HG03066 (cell line): ENCODE results near the gene BBS4.
"Not testable (repeated sequence)": the region's sequence is repeated elsewhere in the genome, so short reads cannot be mapped to it uniquely, and the experiment has no call there.

ENCODE experiments used
- ATAC-seq: cut with Tn5 transposase; IDR thresholded peaks from one replicate; pipeline ENCODE4 v1.9.1; 2021; ENCODE audit warnings: low read depth; ENCODE audit not compliant: unreplicated experiment

BBS4 gene

DNA sequence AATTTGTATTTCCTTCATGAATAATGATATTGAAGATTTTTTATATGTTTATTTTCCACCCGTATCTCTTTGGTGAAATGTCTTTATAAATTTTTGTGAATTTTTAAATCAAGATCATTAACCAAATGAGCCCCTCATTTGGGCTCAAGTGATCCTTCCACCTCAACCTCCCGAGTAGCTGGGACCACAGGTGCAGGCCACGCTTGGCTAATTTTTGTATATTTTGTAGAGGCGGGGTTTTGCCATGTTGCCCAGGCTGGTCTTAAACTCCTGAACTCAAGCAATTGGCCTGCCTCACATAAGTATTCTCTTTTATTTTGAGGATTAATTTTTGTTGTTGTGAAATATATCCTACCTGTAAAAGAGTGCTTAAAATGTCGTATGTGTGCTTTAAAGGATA, 4.9 kb downstream of the BBS4 start:
- ATAC-seq: no peak

DNA sequence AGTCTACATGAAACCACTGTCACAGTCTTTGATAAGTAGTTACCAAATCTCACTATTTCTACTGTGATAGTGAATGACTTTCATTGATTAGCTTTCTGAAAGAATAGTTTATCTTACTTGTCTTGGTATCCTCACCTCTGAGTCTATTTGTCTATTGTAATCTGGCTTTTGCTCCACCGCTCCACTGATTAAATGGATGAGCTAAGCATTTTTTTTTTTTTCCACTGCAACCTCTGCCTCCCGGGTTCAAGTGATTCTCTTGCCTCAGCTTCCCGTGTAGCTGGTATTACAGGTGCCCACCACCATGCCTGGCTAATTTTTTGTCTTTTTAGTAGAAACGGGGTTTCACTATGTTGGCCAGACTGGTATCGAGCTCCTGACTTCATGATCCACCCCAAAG, 12.9 kb downstream of the BBS4 start:
- ATAC-seq: no peak

DNA sequence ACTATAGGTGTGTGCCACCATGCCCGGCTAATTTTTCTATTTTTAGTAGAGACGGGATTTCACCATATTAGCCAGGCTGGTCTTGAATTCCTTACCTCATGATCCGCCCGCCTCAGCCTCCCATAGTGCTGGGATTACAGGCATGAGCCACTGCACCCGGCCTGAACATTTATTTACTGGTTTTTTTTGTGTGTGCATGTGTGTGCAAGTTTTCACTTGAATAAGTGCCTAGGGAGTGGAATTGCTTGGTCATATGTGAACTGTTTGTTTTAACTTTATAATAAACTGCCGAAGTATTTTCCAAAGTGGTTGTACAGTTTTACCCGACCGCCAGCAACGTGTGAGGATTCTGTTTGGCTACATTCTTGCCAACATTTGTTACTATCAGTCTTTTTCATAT, 14.1 kb downstream of the BBS4 start:
- no peak for ATAC-seq

DNA sequence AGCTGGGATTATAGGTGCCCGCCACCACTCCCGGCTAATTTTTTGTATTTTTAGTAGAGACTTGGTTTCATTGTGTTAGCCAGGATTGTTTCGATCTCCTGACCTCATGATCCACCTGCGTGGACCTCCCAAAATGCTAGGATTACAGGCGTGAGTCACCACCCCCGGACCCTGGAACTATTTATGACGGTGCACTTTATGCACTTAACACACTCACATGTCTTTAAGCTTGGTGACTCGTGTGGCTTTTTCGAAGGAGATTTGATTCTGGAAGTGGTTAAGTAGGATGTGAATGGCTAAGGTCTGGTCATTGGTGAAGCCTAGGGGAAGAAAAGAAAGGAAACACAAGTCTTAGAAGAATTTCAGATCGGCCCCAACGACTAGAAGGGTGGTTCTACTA, 20.3 kb downstream of the BBS4 start:
- no peak for ATAC-seq

DNA sequence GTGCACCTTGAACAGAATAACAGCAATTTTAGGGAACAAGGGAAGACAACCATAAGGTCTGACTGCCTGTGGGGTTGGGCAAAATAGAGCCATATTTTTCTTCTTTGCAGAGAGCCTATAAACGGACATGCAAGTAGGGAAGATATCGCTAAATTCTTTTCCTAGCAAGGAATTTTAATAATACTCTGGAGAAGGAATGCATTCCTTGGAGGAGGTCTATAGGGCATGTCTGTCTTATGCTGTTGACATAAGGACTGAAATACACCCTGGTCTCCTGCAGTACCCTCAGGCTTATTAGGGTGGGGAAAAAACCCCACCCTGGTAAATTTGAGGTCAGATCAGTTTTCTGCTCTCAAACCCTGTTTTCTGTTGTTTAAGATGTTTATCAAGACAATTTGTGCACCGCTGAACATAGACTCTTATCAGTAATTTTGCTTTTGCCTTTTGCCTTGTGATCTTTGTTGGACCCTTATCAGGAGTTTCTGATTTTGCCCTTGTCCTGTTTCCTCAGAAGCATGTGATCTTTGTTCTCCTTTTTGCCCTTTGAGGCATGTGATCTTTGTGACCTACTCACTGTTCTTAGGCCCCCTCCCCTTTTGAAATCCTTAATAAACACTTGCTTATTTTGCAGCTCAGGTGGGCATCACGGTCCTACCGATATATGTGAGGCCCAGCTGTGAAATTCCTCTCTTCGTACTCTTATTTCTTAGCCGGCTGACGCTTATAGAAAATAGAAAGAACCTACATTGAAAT, 22.7 kb downstream of the BBS4 start:
- ATAC-seq: not testable (repeated sequence)

DNA sequence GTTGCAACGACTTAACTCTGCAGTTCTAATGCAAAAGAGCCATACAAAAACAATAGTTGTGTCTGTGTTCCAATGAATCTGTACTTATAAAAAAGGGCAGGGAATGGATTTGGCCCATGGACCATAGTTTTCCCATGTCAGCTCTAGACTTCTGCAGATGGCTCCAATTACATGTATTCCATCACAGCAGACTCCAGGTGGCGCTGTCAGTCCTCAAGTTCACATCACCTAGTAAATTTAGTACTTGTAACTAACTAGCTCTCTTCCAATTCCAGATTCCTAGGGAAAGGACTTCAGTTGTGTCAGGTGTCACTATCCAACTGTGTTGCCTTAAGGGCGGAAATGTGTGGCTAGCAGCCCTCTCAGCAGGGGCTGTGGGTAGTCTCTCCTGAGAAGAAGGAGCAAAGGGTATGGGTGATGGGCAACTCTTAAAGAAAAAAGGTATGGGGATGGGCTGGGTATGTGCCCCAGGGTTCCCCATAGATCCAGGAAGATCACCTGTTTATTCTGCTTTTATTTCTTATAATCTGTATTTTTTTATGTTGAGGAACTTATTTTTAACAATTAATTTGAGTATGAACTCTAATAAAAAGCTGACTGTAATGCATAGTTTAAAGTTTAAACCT, 36.2 kb downstream of the BBS4 start:
- no peak for ATAC-seq

DNA sequence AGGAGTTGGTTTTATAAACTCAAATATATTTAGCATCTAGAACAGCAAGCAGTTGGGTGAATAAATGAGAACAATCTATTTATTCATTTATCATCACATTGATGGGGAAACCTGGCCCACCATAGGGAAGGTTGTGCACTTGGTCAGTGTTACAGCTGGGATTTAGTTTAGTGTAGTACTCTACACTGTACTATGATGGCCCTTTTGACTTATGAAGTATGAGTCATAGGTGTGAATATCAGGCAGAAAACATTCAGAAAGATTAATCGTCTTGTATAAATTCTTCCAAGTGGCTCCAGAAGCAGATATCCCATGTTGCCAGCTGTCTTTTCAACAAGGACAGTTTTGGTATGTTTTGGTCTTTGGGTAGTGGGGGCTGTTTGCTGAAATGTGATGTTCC, 38.0 kb downstream of the BBS4 start:
- ATAC-seq: no peak

DNA sequence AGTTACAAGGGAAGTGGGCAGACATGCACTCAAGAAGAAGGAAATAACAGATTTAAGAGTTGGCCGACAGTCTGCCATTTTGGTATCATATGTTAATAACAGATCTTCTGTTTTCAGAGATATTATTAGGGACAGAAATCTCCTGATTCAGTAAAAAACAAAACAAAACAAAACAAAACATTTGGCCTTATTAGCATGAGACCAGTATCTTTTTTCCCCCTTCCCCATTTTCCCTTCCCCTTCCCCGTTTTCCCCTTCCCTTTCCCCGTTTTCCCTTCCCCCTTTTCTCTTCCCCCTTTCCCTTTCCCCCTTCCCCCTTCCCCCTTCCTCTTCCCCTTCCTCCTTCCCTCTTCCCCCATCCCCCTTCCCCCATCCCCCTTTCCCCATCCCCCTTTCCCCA, 39.4 kb downstream of the BBS4 start:
- ATAC-seq: no peak

DNA sequence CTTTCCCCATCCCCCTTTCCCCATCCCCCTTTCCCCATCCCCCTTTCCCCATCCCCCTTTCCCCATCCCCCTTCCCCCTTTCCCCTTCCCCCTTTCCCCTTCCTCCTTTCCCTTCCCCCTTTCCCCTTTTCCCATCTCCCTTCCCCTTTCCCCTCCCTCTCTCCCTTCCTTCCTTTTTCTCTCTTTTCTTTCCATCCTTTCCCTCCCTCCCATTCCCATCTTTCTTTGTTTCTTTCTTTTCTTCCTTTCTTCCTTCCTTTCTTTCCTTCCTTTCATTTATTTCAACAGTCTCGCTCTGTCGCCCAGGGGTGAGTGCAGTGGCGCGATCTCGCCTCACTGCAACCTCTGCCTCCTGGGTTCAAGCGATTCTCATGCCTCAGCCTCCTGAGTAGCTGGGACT, 39.8 kb downstream of the BBS4 start:
- ATAC-seq: not testable (repeated sequence)

DNA sequence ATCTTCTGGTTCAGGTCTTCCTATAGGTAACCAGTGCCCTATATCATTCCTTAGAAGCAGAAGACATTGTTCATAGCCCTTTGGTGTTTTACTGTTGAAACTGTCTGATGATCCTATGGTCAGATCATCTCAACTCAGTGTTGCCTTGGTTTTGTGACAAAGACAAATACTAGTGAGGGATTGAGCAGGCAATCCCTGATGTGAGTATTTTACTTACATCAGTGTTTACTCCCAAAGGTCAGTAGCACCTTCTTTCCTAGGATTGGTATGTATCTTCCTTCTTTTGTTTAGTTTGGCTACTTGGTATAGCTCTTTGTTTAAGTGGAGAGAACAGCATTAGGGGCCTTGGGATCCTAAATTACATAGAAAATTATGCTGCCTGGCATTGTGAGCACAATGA, 41.1 kb downstream of the BBS4 start:
- ATAC-seq: no peak

DNA sequence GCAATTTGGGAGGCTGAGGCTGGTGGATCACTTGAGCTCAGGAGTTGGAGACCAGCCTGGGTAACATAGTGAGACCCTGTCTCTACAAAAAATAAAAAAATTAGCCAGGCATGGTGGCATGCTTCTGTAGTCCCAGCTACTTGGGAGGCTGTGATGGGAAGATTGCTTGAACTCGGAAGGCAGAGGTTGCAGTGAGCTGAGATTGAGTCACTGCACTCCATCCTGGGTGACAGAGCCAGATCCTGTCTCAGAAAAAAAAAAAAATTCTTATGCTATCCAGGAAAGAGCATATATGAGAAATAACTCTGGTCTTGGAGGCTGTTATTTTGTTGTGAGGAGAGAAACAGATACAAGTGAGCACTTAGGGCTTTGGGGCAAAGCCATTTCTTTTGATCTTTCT, 42.2 kb downstream of the BBS4 start:
- ATAC-seq: not testable (repeated sequence)

DNA sequence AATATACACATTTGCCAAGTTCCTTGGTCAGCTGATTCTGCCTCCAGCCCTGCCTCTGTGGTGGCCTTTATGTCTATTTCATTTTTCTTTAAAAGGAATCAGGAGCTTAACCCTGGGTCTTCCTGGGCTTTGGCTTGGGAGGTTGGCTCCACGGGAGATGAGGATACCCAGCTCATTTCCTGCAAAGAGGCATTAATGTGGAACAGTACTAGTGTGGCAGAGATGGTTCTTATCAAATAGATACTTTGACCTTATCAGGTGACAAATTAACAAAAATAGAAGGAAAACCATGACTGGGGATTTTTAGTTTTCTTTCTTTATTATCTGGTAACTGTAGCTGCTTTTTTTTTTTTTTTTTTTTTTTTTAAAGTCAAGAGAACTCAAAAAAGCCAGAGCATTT, 42.8 kb downstream of the BBS4 start:
- no peak for ATAC-seq

DNA sequence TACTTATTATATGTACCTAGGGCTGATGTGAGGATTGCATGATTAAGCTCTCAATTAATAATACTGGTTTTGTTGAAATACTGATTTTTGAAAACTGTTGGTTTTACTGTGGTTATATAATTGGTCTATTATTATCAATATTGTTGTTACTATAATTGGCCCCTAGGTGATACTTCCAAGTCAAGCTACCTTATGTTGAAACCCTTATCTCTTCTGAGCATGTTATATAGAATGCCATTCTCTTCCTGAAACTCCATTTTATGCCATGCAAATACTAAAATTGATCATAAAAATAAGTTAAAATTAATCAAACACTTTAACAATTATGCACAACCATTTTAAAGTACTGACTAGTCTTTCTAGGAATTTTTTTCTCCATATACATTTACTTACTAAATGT, 46.1 kb downstream of the BBS4 start:
- ATAC-seq: no peak

DNA sequence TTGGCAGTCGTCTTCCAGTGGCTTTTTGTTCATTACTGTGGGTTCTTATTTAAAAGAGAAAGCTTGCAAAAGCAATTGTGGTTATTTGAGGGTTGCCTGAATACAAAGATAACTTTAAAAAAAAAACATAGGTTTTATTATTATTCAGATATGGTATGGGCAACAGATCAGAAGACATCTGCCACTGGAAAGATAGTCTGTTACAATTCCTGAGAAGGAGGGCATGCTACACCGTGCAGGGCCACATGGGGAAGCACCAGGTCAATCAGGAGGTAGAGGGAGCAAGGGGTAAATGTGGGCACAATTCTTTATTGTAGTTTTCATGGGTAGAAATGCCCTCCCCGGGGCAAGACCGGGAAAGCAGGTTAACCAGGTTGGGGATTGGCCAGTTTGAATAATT, 46.5 kb downstream of the BBS4 start:
- no peak for ATAC-seq

DNA sequence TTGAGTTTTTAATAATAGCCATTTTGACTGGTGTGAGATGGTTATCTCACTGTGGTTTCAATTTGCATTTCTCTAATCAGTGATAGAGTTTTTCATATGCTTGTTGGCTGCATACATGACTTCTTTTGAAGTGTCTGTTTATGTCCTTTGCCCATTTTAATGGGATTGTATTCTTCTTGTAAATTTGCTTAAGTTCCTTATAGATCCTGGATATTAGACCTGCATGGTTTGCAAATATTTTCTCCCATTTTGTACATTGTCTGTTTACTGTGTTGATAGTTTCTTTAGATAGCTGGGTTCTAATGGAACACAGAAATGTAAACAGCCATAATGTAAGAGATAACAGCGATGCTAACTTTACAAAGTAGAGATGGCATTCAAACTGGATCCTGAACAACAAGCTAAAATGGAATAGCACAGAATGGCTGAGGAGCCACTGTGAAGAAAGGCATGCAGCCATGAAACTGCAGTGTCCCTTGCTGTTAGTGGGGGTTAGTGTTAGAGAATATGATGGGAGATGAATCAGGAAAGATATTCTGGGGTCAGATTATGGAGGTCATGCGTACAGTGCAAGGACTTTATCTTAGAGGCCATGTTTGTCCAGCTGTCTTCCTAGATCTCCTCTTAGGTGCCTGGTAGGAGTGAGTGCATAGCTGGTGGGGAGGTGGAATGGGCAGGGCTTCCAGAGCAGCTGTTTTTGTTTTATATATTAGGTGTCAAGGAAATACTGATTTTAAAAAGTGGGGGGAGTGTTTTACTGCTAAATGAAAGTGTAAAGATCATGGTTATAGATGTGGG, 48.1 kb downstream of the BBS4 start:
- no peak for ATAC-seq

DNA sequence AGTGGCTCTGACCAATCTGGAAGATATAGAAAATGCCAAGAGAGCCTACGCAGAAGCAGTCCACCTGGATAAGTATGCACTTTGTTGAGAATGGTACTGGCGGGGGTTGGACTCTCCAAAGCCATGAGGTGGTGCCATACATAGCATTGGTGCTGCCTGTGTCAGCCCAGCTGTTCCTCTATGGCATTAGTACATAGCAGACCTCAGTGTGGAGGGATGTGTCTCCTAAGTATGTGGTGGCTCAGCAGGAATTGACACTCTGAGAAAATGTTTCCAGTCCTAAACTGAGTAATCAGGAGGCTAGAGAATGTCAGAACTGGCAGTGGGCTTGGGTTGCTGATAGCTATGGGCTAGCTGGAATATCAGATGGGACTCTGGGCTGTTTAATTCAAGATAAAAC, 49.1 kb downstream of the BBS4 start:
- no peak for ATAC-seq

DNA sequence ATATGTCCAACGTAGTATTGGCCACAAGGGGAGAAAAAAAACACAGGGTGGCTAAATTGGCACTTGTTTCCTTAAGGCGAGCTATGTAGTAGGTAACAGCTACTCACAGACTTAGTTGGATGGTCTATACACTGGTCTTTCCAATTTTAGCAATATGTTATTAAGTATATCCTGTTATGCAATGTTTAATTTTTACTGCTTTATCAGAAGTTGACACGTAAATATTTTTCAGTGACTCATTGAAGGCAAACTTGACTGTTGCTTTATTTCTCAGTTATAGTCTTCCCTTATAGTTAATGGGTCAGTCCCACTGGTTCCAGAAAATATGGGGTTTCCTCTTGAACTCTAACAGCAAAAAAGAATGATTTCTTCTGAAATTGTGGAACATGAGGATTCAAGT, 51.1 kb downstream of the BBS4 start:
- no peak for ATAC-seq

DNA sequence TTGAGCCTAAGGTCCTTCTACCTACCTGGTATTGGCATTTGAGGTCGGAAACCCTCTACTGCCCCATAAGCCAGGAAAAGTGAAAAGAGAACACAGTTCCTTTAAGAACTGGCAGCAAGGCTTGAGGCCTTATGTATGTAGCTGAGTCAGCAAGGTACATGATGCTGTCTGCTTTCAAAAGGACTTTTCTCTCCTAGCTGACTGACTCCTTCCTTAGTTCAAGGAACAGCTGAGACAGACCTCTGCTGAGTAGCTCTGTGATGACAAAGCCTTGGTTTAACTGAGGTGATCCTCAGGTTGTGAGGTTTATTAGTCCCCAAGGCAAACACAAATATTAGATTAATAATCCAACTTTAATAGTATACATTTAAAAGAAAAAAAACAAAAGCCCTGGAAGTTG, 51.7 kb downstream of the BBS4 start:
- no peak for ATAC-seq

DNA sequence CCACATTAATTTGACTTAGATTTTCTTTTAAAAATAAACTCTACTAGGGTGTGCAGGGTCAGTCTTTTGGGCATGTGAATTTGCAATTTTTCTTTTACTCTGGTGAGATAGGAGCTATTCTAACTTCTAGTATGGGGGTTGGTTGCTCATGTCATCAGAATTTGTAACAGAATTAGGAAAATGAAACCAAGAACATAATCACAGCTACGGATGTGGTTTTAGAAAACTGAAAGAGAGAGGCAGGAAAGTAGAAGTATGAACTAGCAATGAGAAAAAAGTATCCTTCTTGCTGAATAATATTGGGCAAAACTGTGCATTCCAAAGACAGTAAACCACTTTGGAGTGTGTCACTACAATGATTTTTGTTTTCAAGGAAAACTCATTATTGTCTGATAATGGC, 54.2 kb downstream of the BBS4 start:
- peak; percentile 85 for ATAC-seq

DNA sequence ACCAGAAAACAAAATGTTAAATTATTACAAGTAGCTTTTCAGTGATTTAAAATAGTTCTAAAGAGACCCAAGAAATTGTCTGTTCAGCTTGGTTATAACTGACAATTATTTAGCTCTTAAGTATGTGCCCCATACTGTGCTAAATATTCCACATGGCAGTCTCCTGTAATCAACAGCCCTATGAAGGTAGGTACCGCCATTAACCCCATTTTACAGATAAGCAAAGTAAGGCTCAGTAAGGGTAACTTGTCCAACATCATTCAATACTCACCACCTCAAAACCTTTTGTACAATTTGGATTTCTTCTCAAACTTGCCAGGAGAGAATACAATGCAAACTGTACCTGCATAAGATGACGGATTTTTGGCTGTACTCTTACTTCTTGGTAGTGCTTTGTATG, 63.7 kb downstream of the BBS4 start:
- no peak for ATAC-seq

DNA sequence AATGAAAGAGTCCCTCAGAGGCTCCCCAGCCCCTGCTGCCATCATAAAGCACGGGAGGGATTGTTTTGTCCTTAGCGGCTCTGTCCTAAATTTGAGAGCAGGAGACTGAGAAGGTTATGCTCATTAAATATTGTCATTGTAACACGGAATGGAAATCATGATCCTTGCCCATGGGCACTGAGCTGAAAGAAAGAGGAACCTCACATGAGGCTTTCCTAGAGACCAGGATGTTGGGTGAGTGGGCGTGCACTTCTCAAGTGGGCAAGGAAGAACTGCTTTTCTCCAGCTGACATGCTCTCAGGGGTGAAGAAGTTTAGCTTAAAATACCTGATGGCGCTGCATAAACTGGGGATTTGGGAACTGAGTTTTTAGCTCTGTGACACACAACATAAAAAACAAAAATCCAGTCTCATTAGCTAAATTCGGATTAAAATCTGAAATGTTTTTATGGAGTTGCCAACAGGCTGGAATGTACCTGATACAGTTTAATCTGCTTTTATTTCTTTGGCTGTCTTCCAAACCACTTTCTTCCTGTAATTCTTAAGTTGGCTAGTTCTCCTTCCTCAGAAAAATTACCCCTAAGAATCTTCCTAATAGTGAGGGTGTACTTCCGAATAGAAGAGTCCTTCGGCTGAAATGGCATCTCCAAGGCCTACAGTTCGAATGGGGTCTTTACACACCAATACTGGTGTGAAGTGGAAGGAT, 65.9 kb downstream of the BBS4 start:
- ATAC-seq: no peak
